Measurements from ENCODE around the gene DPH3. TPM values are rescaled to one million over a fixed set of nuclear protein-coding genes. Genes with fewer than 3 reads are reported as not detected.

The DPH3 gene
- total RNA-seq, 1 donor from 2014 or later, result 5.5 TPM

GRCh38 chr3:16249336-16249735 lies 15.4 kb downstream of the DPH3 start:
- no peak for DNase-seq (ENCODE audit: low spot score in 2 of 2)
- Histone ChIP-seq H3K27me3 (no peaks in the 10 kb centered on the region), H3K36me3 (no peaks in the 10 kb centered on the region), H3K4me3 (no peak overlapping the region), H3K4me1 (peaks cover 0 to 13% of the 10 kb centered on the region in 2 donors), H3K27ac (no peak overlapping the region), H3K9me3 (no peaks in the 10 kb centered on the region)
- intact Hi-C loops (cut with DNase I), result loop anchor here (5.0 kb wide), 2 partner anchors 432 to 617 kb away; no protein-coding TSS in a partner anchor
- TF ChIP-seq CTCF (IDR thresholded peaks at IDR 0.05), result no peak

GRCh38 chr3:16248556-16248955 lies 16.2 kb downstream of the DPH3 start:
- TF ChIP-seq CTCF (IDR thresholded peaks at IDR 0.05), result no peak

GRCh38 chr3:16247282-16248061 lies 17.3 kb downstream of the DPH3 start:
- intact Hi-C loops (cut with DNase I), result loop anchor here (1.0 to 5.0 kb wide), 5 partner anchors 65 to 615 kb away; no protein-coding TSS in a partner anchor
- DNase-seq (ENCODE audit: low spot score in 2 of 2), result peak; percentile 20 to 89

More at GRCh38 chr3:16248556-16248955, 16.2 kb downstream of the DPH3 start:
- peaks cover 0 to 16% of the 10 kb centered on the region in 2 donors for H3K4me1 ChIP-seq
- H3K9me3 ChIP-seq, result no peaks in the 10 kb centered on the region
- H3K36me3 ChIP-seq, result no peaks in the 10 kb centered on the region
- H3K27ac ChIP-seq, result no peak overlapping the region
- intact Hi-C loops (cut with DNase I), result loop anchor here (5.0 kb wide), 2 partner anchors 431 to 616 kb away; no protein-coding TSS in a partner anchor
- no peak overlapping the region for H3K4me3 ChIP-seq
- H3K27me3 ChIP-seq, result no peaks in the 10 kb centered on the region
- no peak for DNase-seq (ENCODE audit: low spot score in 2 of 2)

GRCh38 chr3:16245609-16246008 lies 19.1 kb downstream of the DPH3 start:
- H3K36me3 ChIP-seq, result no peaks in the 10 kb centered on the region
- H3K9me3 ChIP-seq, result no peaks in the 10 kb centered on the region
- DNase-seq (ENCODE audit: low spot score in 2 of 2), result no peak
- H3K4me3 ChIP-seq, result no peak overlapping the region
- H3K4me1 ChIP-seq, result peaks cover 0 to 14% of the 10 kb centered on the region in 2 donors
- no peak overlapping the region for H3K27ac ChIP-seq
- intact Hi-C loops (cut with DNase I), result loop anchor here (2.0 to 5.0 kb wide), 3 partner anchors 67 to 613 kb away; no protein-coding TSS in a partner anchor
- TF ChIP-seq CTCF (IDR thresholded peaks at IDR 0.05), result no peak
- no peaks in the 10 kb centered on the region for H3K27me3 ChIP-seq

More at GRCh38 chr3:16247282-16248061, 17.3 kb downstream of the DPH3 start:
- no peaks in the 10 kb centered on the region for H3K27me3 ChIP-seq
- H3K27ac ChIP-seq, result no peak overlapping the region
- peak; percentile 85 to 93 (median 93) for TF ChIP-seq CTCF (IDR thresholded peaks at IDR 0.05)
- H3K36me3 ChIP-seq, result no peaks in the 10 kb centered on the region
- peaks cover 0 to 14% of the 10 kb centered on the region in 2 donors for H3K4me1 ChIP-seq
- H3K9me3 ChIP-seq, result no peaks in the 10 kb centered on the region
- no peak overlapping the region for H3K4me3 ChIP-seq

- Histone ChIP-seq H3K36me3 (no peaks in the 10 kb centered on the region), H3K27ac (no peak overlapping the region), H3K9me3 (no peaks in the 10 kb centered on the region), H3K4me1 (peaks cover 0 to 14% of the 10 kb centered on the region in 2 donors), H3K4me3 (no peak overlapping the region), H3K27me3 (no peaks in the 10 kb centered on the region)
- intact Hi-C loops (cut with DNase I), result no loop called here
- DNase-seq (ENCODE audit: low spot score in 2 of 2), result no peak
- no peak for TF ChIP-seq CTCF (IDR thresholded peaks at IDR 0.05)
These were observed 20.8 kb downstream of the DPH3 start for GRCh38 chr3:16243706-16244490.

Data from ascending aorta (tissue), 2 donors.